Measurements from ENCODE around the gene NMD3. TPM values are rescaled to one million over a fixed set of nuclear protein-coding genes. Genes with fewer than 3 reads are reported as not detected.

NMD3 gene
- total RNA-seq, 1 experiment from 2014 or later: 61.7 TPM

DNA sequence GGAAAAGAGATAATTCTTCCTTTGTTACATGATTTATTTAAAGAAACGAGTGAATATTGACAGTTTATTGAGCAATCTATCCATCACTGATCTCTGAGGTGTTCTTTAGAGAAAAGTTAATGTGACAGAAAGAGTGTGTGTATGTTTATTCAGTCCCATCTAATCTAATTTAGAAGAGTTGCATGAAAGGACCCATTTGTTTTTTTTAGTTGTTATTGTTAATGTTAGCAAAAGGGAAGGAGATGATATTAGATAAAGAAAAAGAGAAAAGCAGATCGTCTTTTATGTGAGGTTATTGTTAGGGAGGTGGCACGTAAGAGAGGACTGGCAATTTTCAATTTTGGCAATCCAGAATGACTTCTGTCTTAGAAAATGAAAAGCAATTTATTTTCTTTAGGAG, 46.5 kb downstream of the NMD3 start:
- Histone ChIP-seq H3K9me3 (no peaks in the 10 kb centered on the region), H3K4me1 (peaks cover 17% of the 10 kb centered on the region), H3K27me3 (replicated peaks; ENCODE audit: control insufficient read depth, insufficient read depth, low read length) (no peaks in the 10 kb centered on the region), H3K4me3 (ENCODE audit: low read depth, low read length) (no peak overlapping the region), H3K36me3 (ENCODE audit: control insufficient read depth, insufficient read depth, low read length) (no peaks in the 10 kb centered on the region; the same call in none of the 2 replicates)
- POLR2A ChIA-PET: no interaction called here
- peaks cover 15% of the 10 kb centered on the region for H3K9me3 Mint-ChIP-seq (ENCODE audit: unreplicated experiment)
- TF ChIP-seq CTCF (IDR thresholded peaks at IDR 0.05; ENCODE audit: insufficient read depth in 1 of 2, low read depth in 1 of 2, low read length in 1 of 2, severe bottlenecking in 1 of 2, unreplicated experiment in 1 of 2): no peak
- intact Hi-C loops (cut with micrococcal nuclease; ENCODE audit: unreplicated experiment): no loop called here
- H3K27me3 Mint-ChIP-seq (ENCODE audit: insufficient read depth, unreplicated experiment): no peaks in the 10 kb centered on the region
- no TSS peak for BruUV-seq (replicated peaks)
- no peak overlapping the region for H3K4me3 Mint-ChIP-seq (ENCODE audit: unreplicated experiment)
- peaks cover 47% of the 10 kb centered on the region for H3K36me3 Mint-ChIP-seq (ENCODE audit: insufficient read depth, unreplicated experiment)
- H3K27ac Mint-ChIP-seq (ENCODE audit: unreplicated experiment): peak overlapping the region; percentile 34
- no peak for DNase-seq
- CTCF ChIA-PET: no interaction called here
- H3K4me1 Mint-ChIP-seq (ENCODE audit: low read depth, unreplicated experiment): peaks cover 15% of the 10 kb centered on the region

DNA sequence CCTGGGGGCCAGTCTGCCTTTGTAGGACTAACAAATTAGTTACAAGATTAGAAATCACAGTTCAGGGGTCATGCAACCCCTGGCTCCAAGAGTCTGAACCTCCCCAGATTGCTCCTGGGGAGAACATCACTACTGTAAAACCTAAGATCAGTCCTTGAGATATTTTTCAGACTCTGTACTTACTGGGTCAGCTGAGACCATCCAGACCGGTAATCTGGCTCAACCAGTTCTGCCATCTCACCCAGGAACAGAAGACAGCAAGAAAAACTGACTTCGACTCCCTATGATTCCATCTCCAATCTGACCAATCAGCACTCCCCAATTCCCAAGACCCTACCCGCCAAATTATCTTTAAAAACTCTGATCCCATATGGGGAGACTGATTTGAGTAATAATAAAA, 47.5 kb downstream of the NMD3 start:
- Mint-ChIP-seq H3K36me3 (ENCODE audit: insufficient read depth, unreplicated experiment) (peaks cover 43% of the 10 kb centered on the region), H3K4me3 (ENCODE audit: unreplicated experiment) (no peak overlapping the region), H3K27me3 (ENCODE audit: insufficient read depth, unreplicated experiment) (no peaks in the 10 kb centered on the region), H3K27ac (ENCODE audit: unreplicated experiment) (no peak overlapping the region), H3K4me1 (ENCODE audit: low read depth, unreplicated experiment) (peaks cover 15% of the 10 kb centered on the region), H3K9me3 (ENCODE audit: unreplicated experiment) (peaks cover 8% of the 10 kb centered on the region)
- BruUV-seq (replicated peaks): no TSS peak
- CTCF ChIA-PET: interaction anchor here (0.5 kb wide), 1 partner anchor 43 kb away, joined by 3 read pairs; no protein-coding TSS in a partner anchor
- DNase-seq: peak; percentile 52 to 55
- H3K4me3 ChIP-seq (ENCODE audit: low read depth, low read length): no peak overlapping the region
- no peaks in the 10 kb centered on the region for H3K27me3 ChIP-seq (replicated peaks; ENCODE audit: control insufficient read depth, insufficient read depth, low read length)
- POLR2A ChIA-PET: no interaction called here
- peaks cover 17% of the 10 kb centered on the region for H3K4me1 ChIP-seq
- no peaks in the 10 kb centered on the region; the same call in none of the 2 replicates for H3K36me3 ChIP-seq (ENCODE audit: control insufficient read depth, insufficient read depth, low read length)
- no peak for TF ChIP-seq CTCF (IDR thresholded peaks at IDR 0.05; ENCODE audit: insufficient read depth in 1 of 2, low read depth in 1 of 2, low read length in 1 of 2, severe bottlenecking in 1 of 2, unreplicated experiment in 1 of 2)
- H3K9me3 ChIP-seq: no peaks in the 10 kb centered on the region
- intact Hi-C loops (cut with micrococcal nuclease; ENCODE audit: unreplicated experiment): no loop called here

GRCh38 chr3:161270991-161271390, 49.9 kb downstream of the NMD3 start:
- Histone ChIP-seq H3K4me3 (ENCODE audit: low read depth, low read length) (no peak overlapping the region), H3K27me3 (replicated peaks; ENCODE audit: control insufficient read depth, insufficient read depth, low read length) (no peaks in the 10 kb centered on the region), H3K4me1 (peaks cover 21% of the 10 kb centered on the region), H3K9me3 (no peaks in the 10 kb centered on the region), H3K36me3 (ENCODE audit: control insufficient read depth, insufficient read depth, low read length) (no peaks in the 10 kb centered on the region; the same call in 1 of the 2 replicates)
- Mint-ChIP-seq H3K9me3 (ENCODE audit: unreplicated experiment) (no peaks in the 10 kb centered on the region), H3K27me3 (ENCODE audit: insufficient read depth, unreplicated experiment) (no peaks in the 10 kb centered on the region), H3K4me1 (ENCODE audit: low read depth, unreplicated experiment) (peaks cover 15% of the 10 kb centered on the region), H3K4me3 (ENCODE audit: unreplicated experiment) (no peak overlapping the region), H3K36me3 (ENCODE audit: insufficient read depth, unreplicated experiment) (peaks cover 38% of the 10 kb centered on the region), H3K27ac (ENCODE audit: unreplicated experiment) (no peak overlapping the region)
- no TSS peak for BruUV-seq (replicated peaks)
- CTCF ChIA-PET: interaction anchor here (0.6 to 0.7 kb wide), 2 partner anchors 34 to 102 kb away, joined by 3 to 4 read pairs; no protein-coding TSS in a partner anchor
- TF ChIP-seq CTCF (IDR thresholded peaks at IDR 0.05; ENCODE audit: insufficient read depth in 1 of 2, low read depth in 1 of 2, low read length in 1 of 2, severe bottlenecking in 1 of 2, unreplicated experiment in 1 of 2): no peak
- DNase-seq: no peak
- POLR2A ChIA-PET: no interaction called here
- intact Hi-C loops (cut with micrococcal nuclease; ENCODE audit: unreplicated experiment): no loop called here

Data from Caco-2 (cell line).